Fibroblast of skin of right biceps (primary cell): ENCODE results near the gene TNK1.

ENCODE experiments used
- DNase-seq: peaks from one replicate; pipeline ENCODE4 v3.0.0-alpha.2; 2013

TNK1 gene

DNA sequence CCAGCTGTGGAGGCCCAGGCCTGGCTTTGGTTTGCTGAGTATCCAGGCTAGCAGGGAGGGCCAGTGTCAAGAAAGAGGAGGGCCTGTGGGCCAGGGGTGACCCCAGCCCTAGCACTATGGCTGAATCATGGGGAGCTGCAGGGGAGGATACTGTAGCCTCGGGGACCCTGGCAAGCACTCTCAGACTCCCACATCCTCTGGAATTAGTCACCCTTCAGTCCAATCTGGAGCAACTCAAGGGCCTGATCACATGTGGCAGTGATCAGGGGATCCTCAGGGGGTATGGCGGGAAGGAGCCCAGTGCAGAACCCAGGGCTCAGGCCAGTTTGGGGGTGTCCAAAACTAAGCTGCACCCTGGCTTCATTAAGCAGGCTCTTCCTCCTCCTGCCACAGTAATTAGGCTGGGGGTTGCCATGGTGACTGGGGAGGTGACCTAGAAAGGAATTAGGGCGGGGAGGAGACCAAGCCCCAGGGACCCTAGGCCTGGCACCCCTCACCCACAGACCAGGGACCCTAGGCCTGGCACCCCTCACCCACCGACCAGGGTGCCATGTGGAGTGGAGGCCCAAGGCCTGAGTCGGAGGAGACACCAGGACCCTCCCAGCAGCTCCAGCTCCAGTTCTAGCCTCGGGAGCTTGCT lies 32.6 kb downstream of the TNK1 start:
- peak; percentile 49 for DNase-seq

DNA sequence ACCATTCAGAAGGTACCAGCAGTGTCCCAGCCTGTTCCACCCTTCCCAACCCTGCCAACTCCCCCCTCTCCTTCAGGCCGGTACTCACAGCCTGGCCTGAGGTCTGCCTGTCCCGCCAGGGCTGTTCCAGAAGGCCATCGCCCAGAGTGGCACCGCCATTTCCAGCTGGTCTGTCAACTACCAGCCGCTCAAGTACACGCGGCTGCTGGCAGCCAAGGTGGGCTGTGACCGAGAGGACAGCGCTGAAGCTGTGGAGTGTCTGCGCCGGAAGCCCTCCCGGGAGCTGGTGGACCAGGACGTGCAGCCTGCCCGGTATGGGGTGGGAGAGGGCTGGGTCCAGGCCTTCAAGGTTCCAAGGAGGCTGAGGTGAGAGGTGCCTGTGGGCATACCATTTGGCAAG lies 33.9 kb downstream of the TNK1 start:
- DNase-seq = no peak

DNA sequence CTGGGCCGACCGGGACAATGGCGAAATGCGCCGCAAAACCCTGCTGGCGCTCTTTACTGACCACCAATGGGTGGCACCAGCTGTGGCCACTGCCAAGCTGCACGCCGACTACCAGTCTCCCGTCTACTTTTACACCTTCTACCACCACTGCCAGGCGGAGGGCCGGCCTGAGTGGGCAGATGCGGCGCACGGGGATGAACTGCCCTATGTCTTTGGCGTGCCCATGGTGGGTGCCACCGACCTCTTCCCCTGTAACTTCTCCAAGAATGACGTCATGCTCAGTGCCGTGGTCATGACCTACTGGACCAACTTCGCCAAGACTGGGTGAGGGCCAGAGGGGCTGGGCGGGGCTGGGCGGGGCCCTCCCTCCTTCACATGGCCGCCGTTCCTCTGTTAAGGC lies 34.9 kb downstream of the TNK1 start:
- DNase-seq = no peak

DNA sequence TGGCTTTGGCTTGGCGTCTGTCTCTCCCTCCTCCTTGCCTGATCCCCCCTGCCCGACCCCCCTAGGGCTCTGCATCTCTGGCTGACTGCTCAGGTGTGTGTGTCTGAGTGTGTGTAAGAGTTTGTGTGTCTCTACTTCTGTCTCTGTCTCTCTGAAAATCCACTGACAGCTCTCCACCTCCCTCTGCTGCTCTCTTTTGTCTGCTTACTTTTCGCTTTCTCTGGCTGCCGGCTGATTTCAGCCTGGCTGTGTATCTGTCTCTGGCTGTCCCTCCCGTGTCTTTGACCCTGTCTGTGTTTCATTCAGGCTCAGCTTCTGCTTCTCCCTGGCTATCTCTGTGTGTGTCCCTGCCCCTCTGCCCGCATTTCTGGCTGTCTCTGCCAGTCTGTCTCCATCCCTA lies 35.4 kb downstream of the TNK1 start:
- DNase-seq = no peak

DNA sequence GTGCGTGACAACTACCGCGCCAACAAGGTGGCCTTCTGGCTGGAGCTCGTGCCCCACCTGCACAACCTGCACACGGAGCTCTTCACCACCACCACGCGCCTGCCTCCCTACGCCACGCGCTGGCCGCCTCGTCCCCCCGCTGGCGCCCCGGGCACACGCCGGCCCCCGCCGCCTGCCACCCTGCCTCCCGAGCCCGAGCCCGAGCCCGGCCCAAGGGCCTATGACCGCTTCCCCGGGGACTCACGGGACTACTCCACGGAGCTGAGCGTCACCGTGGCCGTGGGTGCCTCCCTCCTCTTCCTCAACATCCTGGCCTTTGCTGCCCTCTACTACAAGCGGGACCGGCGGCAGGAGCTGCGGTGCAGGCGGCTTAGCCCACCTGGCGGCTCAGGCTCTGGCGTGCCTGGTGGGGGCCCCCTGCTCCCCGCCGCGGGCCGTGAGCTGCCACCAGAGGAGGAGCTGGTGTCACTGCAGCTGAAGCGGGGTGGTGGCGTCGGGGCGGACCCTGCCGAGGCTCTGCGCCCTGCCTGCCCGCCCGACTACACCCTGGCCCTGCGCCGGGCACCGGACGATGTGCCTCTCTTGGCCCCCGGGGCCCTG lies 36.3 kb downstream of the TNK1 start:
- DNase-seq = no peak

DNA sequence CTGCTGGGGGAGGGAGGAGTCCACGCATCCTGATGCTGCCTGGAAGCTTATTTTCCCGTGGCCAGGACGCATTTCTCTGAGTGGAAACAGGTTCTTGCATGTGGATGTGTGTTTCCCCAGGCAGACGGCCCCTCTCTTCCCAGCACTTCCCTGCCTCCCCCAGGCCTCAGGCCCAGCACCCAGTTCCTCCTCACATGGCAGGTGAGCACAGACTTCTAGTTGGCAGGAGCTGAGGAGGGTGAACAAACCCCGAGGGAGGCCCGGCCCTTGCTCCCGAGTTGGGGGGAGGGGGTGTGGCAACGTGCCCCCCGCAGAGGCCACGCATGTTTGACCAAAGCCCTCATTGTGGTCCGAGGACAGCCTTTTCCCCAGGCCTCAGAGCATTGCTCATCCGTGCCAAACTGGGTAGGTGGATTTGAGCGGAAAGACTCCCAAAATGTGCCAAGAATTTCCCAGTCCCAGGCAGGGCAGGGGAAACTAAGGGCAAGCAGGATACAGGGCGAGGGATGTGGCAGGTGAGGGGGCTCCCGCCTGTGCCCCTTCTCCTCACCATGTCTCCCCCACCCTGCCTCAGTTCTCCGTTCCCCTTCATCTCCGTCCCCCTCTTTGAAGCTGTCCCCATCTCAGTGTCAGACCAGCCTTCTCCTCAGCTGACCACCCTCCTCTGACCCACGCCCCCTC lies 37.7 kb downstream of the TNK1 start:
- no peak for DNase-seq

DNA sequence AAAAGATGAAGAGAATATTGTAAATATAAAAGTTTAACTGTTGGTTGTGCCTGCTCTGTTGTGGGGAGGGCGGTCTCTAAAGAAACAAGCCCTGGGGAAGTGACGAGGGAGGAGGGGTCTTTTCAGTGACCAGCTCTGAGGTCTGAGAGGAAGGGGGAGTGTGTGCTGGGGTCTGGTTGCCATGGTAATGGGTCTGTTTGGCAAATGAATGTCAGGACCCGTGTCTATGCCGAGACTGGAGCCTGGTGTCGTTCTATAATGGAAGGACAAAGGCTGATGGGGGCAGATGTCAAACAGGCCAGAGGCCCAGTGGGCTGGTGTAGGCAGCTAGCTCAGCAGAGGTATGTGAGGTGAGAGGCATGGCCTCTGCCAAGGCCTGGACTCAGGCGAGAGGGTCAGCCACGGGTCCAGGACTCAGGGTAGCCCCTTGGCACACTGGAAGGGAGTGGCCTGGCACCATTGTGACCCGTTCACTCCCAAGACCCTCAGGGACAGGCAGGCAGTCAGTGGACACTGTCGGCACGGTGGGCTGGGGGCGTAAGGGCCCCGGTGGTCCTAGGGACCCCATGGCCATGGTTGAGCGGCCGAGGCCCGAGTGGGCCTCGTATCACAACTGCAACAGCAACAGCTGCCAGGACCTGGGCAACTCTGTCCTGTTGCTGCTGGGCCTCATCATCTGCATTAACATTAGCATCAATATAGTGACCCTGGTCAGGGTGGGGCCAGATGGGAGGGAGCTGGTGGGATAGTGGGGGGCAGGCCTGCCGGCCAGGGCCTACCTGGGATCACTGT lies 39.1 kb downstream of the TNK1 start, which contains the start of gene SPEM1:
TSS of gene SPEM1 (plus strand) at position 506 of the 792 bp plus-strand sequence. CDS start at position 567, 61 bp downstream.
- no peak for DNase-seq

DNA sequence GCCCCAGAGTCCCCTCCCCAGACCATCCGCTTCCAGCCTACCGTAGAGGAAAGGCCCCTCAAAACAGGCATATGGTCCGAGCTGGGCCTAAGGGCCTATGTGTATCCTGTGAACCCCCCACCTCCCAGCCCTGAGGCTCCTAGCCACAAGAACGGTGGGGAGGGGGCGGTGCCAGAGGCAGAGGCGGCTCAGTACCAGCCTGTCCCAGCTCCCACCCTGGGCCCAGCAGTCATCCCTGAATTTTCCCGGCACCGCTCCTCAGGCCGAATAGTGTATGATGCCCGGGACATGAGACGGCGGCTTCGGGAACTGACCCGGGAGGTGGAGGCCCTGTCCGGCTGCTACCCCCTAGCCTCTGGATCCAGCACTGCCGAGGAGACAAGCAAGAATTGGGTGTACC lies 40.3 kb downstream of the TNK1 start:
- no peak for DNase-seq

DNA sequence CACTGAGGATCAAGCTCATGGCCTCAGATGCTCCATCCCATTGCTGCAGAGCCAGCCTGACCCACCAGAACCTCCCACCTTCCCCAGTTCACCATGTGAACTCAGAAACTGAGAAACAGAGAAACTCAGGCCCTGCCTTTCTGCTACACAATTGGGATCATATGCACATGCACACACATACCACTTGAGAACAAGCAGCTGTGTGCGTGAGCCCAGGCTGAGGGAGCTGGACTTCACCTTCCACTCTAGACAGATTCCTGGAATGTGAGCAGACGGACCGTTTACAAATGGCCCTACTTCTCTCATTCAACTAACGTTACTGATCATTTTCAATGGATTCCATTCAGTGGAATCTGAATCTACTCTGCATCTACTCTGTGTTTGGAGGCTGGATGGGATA lies 42.8 kb downstream of the TNK1 start:
- no peak for DNase-seq

DNA sequence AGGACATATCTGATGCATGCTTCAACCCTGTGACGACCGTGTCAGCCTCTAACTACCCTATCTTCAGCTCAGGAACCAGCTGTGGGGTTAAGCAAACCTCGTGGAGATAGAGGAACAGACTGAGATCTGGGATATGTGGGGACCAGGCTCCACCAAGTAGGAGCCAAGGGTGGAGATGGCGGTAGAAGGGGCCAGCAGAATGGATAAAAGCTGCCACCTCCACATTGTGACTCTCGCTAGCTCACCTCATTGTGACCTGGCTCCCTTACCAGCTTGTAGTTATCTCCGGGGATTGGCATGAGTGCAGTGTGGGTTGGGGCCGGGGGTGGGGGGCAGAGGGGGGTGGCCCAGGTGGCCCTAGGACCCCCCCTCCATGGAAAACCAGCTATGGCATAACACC lies 44.4 kb downstream of the TNK1 start, which contains the start of gene SPEM2:
TSS of gene SPEM2 (plus strand) at position 301 of the 400 bp plus-strand sequence. CDS start at position 374, 73 bp downstream.
- DNase-seq = no peak

DNA sequence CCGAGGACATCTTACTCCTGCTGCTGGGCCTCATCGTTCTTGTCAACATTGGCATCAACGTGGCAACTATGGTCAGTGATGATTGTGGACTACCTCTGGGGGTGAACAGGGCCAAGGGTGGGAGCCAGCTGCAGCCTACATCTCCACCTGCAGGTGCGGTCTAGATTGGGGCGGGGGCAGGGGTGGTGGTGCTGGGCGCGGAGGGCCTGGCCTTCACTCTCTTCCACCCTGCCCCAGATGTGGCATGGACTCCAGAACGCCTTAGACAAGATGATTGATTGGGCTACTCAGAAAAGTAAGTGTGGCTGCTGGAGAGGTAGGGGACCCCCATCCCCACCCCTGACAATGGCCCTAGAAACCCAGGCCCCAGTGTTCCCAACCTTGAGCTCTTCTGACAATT lies 44.9 kb downstream of the TNK1 start:
- no peak for DNase-seq

DNA sequence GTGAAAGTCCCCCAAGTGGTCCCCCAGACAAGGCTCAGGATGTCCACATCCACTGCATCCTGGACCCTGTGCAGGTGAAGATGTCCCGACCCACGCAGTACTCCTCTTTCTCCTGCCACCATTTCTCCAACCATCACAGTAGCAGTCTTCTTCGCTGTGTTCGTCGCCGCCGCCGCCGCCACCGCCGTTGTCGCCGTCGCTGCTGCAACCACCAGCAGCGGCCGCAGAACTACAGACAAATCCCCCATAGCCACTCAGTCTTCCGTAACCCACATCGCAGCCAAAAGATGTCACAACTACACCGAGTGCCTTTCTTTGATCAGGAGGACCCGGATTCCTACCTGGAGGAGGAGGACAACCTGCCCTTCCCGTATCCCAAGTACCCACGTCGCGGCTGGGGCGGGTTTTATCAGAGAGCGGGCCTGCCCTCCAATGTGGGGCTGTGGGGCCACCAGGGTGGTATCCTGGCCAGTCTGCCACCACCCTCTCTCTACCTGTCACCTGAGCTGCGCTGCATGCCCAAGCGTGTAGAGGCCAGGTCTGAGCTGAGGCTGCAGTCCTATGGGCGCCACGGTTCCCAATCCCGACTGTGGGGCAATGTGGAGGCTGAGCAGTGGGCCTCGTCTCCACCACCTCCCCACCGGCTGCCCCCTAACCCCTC lies 45.4 kb downstream of the TNK1 start:
- DNase-seq = no peak

DNA sequence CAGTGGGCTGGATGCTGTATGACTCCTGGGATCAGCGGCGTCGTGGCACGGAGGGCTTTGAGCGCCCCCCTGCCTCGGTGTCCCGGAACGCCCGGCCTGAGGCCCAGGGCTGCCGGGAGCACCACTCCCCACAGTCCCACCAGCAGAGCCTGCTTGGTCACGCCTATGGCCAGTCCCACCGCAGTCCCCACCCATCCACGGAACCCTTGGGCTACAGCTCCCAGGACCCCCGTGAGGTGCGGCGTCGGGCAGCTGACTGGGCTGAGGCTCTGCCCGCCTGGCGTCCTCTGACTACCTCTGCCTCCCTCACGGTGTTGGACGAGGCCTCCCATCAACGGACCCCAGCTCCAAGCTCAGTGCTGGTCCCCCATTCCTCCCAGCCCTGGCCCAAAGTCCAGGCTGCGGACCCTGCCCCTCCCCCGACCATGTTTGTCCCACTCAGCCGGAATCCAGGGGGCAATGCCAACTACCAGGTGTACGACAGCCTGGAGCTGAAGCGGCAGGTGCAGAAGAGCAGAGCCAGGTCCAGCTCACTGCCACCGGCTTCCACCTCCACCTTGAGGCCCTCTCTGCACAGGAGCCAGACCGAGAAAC lies 46.1 kb downstream of the TNK1 start:
- DNase-seq = no peak

DNA sequence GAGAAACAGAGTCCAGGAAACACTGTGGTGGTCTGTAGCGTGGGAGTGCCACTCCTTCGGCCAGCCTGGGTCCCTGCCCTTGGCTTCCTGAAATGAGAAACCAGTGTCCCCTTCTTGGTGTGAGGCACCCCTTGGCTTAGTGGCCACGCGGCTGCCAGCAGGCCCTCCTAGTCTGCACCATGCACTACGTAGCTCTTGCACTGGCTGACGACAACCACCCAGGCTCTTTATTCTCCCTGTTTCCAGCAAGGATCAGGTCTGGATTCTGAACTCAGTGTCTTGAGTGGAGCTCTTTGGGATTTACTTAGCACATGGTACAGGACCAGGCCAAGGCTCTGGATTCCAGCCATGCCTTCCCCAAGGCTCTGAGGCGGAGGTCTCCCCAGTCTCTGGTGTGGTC lies 46.7 kb downstream of the TNK1 start:
- no peak for DNase-seq

DNA sequence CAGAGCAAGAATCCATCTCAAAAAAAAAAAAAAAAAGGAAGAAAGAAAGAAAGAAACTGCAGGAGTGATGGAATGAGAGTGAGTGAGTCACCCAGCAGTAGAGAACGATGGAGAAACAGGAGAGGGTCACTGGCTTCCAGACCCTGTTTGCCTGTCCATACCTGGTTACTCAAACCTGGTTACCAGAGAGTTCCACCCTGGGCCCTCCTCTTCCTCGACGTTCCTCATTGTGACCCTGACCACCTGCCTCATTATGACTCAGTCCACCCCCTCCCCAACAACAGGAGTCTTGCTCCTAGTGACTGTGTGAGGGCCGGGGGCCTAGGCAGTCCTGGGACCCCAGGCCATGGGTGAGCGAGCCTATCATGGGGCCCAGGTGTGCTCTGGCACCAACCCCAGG lies 47.7 kb downstream of the TNK1 start, which contains the start of gene SPEM3:
TSS of gene SPEM3 (plus strand) at position 301 of the 400 bp plus-strand sequence. CDS start at position 347, 46 bp downstream.
- DNase-seq = no peak

DNA sequence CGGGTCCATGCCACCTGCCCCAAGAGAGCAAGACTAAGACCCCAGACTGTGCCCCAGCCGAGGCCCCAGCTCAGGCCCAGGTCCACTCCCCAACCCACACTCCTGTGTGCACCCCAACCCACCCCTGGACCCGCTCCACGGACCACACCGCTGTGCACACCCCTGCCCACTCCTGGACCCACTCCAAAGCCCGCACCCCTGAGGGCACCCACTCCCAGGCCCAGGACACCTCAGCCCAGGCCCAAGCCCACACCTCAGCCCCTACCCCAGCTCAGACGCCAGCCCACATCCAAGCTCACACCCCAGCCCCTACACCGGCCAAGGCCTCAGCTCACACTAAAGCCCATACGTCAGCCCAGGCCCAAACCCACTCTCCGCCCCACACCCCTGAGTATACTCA lies 48.8 kb downstream of the TNK1 start:
- DNase-seq = no peak

DNA sequence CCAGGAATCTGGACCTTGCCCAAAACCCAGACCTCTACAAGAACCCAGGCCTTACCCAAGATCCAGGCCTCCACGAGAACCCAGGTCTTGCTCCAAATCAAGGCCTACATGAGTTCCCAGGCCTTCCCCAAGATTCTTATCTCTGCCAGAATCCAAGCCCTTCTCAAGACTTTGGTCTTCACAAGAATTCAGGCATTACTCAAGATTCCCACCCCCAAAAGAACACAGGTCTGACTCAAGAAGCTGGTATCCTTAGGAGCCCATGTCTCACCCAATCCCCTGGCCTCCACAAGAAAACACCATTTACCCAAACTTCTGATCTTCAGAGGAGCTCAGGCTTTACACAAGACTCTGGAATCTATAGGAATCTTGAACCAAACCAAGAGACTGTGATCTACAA lies 50.3 kb downstream of the TNK1 start:
- peak; percentile 47 for DNase-seq

DNA sequence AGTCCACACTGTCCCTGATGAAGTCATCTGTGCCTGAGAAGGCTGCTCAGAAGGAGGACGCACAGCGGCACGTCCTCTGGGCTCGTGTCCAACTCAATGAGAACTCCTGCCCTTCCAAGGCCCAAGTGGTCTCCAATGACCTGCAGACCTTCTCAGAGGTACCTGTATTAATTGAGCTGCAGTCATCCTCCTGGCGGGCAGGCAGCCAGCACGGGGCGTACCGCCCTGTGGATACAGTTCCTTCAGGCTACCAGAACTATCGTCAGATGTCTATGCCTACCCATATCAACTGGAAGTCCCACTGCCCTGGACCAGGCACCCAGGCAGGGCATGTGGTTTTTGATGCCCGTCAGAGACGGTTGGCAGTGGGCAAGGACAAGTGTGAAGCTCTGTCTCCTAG lies 51.4 kb downstream of the TNK1 start:
- DNase-seq = no peak

DNA sequence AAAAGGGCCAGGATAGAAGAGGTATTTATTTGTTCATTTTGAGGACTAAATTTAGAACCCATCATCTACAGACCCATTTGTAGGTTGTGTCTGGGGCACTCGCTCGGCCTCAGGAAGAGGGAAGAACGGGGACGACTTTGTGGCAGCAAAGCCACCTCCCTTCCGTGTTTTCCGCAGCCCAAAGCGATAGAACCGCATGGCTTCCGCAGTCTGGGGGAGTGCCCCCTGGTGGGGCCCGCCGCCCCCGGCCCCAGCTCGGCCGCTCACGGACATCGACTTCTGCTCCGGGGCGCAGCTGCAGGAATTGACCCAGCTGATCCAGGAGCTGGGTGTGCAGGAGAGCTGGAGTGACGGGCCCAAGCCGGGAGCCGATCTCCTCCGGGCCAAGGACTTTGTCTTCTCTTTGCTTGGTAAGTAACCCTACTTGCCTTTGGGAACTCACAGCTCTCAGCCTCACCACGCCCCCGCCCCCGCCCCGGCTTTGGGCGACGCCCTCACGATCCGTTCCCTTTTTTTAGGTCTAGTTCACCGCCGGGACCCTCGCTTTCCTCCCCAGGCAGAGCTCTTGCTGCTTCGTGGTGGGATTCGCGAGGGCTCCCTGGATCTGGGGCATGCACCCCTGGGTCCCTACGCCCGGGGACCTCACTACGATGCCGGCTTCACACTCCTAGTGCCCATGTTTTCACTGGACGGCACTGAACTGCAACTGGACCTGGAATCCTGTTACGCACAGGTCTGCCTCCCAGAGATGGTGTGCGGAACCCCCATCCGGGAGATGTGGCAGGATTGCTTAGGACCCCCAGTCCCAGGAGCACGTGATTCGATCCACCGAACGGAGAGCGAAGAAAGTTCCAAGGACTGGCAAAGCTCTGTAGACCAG lies 55.0 kb downstream of the TNK1 start:
- no peak for DNase-seq

DNA sequence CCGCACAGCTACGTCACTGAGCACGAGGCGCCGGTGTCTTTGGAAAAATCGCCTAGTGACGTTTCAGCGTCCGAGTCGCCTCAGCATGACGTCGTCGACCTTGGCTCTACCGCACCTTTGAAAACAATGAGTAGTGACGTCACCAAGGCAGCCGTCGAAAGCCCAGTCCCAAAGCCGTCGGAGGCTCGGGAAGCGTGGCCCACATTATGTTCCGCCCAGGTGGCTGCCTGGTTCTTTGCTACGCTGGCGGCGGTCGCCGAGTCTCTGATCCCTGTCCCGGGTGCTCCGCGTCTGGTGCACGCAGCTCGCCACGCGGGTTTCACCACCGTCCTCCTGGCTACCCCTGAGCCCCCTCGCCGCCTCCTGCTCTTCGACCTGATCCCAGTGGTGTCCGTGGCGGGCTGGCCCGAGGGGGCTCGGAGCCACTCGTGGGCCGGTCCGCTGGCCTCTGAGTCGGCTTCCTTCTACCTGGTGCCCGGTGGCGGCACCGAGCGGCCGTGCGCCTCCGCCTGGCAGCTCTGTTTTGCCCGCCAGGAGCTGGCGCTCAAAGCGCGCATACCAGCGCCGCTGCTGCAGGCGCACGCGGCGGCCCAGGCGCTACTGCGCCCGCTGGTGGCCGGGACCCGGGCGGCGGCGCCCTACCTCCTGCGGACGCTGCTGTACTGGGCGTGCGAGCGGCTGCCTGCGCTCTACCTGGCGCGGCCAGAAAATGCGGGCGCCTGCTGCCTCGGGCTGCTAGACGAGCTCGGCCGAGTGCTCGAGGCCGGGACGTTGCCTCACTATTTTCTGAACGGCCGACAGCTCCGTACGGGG lies 55.9 kb downstream of the TNK1 start:
- peak; percentile 77 for DNase-seq
